ENCODE results near the gene HSPA4.

DNA sequence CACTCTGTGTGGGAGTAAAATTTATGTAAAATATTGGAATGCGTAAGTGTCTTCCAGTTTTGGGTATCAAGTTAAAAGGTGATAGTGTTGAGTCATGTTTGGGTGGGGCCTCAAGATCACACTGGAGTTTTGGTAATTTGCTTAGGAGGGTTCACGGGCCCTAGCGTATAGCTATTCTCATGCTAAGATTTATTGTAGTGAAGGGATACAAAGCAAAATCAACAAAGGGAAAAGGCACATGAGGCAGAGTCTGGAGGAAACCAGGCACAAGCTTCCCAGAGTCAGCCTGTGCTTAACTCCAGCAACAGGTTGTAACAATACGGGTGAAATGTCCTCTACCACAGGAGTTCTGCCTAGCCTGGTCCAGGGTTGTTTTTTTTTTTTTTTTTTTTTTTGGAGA is 20.2 kb downstream of the HSPA4 start:
- TF ChIP-seq, protein P1, sequence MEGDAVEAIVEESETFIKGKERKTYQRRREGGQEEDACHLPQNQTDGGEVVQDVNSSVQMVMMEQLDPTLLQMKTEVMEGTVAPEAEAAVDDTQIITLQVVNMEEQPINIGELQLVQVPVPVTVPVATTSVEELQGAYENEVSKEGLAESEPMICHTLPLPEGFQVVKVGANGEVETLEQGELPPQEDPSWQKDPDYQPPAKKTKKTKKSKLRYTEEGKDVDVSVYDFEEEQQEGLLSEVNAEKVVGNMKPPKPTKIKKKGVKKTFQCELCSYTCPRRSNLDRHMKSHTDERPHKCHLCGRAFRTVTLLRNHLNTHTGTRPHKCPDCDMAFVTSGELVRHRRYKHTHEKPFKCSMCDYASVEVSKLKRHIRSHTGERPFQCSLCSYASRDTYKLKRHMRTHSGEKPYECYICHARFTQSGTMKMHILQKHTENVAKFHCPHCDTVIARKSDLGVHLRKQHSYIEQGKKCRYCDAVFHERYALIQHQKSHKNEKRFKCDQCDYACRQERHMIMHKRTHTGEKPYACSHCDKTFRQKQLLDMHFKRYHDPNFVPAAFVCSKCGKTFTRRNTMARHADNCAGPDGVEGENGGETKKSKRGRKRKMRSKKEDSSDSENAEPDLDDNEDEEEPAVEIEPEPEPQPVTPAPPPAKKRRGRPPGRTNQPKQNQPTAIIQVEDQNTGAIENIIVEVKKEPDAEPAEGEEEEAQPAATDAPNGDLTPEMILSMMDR (conservative IDR thresholded peaks at IDR 0.05; ENCODE audit: low read depth in 2 of 2), result no peak
- TF ChIP-seq POLR2AphosphoS5 (IDR thresholded peaks at IDR 0.05; ENCODE audit: low read depth) (no peak), ZNF331 (CRISPR knock-in tag; IDR thresholded peaks at IDR 0.05; ENCODE audit: low read depth) (no peak), EZH2 (IDR thresholded peaks at IDR 0.05; ENCODE audit: low read depth, unreplicated experiment) (no peak), JUNB (IDR thresholded peaks at IDR 0.05; ENCODE audit: unreplicated experiment) (no peak), EZH2phosphoT487 (IDR thresholded peaks at IDR 0.05; ENCODE audit: unreplicated experiment) (no peak), CREB1 (CRISPR knock-in tag; IDR thresholded peaks at IDR 0.05; ENCODE audit: low read depth) (no peak)
- TF ChIP-seq, protein P2, sequence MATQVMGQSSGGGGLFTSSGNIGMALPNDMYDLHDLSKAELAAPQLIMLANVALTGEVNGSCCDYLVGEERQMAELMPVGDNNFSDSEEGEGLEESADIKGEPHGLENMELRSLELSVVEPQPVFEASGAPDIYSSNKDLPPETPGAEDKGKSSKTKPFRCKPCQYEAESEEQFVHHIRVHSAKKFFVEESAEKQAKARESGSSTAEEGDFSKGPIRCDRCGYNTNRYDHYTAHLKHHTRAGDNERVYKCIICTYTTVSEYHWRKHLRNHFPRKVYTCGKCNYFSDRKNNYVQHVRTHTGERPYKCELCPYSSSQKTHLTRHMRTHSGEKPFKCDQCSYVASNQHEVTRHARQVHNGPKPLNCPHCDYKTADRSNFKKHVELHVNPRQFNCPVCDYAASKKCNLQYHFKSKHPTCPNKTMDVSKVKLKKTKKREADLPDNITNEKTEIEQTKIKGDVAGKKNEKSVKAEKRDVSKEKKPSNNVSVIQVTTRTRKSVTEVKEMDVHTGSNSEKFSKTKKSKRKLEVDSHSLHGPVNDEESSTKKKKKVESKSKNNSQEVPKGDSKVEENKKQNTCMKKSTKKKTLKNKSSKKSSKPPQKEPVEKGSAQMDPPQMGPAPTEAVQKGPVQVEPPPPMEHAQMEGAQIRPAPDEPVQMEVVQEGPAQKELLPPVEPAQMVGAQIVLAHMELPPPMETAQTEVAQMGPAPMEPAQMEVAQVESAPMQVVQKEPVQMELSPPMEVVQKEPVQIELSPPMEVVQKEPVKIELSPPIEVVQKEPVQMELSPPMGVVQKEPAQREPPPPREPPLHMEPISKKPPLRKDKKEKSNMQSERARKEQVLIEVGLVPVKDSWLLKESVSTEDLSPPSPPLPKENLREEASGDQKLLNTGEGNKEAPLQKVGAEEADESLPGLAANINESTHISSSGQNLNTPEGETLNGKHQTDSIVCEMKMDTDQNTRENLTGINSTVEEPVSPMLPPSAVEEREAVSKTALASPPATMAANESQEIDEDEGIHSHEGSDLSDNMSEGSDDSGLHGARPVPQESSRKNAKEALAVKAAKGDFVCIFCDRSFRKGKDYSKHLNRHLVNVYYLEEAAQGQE (IDR thresholded peaks at IDR 0.05; ENCODE audit: unreplicated experiment), result no peak
